ENCODE data around the gene TSHZ2.

Gene TSHZ2

GRCh38 chr20:53510262-53510661, 538.1 kb downstream of the TSHZ2 start:
- H4K20me1 ChIP-seq (ENCODE audit: insufficient read depth, low read length) = no peaks in the 10 kb centered on the region

GRCh38 chr20:53510704-53511103, 538.5 kb downstream of the TSHZ2 start:
- Histone ChIP-seq H3K4me1 (ENCODE audit: insufficient read depth, low read length, severe bottlenecking) (no peaks in the 10 kb centered on the region), H3K9me3 (ENCODE audit: low read length) (no peaks in the 10 kb centered on the region), H3K36me3 (ENCODE audit: insufficient read depth, low read length) (no peaks in the 10 kb centered on the region), H3K27ac (ENCODE audit: low read depth, low read length, poor library complexity, severe bottlenecking) (no peak overlapping the region), H3K9ac (ENCODE audit: low read length) (no peak overlapping the region), H2AFZ (ENCODE audit: low read length) (no peak overlapping the region), H4K20me1 (ENCODE audit: insufficient read depth, low read length) (no peaks in the 10 kb centered on the region), H3K9me2 (ENCODE audit: low read depth, low read length) (no peaks in the 10 kb centered on the region), H3K79me2 (ENCODE audit: insufficient read depth, low read length) (no peaks in the 10 kb centered on the region), H3K4me3 (ENCODE audit: low read depth, low read length, poor library complexity, severe bottlenecking) (no peak overlapping the region), H3K27me3 (ENCODE audit: insufficient read depth, low read length) (no peaks in the 10 kb centered on the region), H3F3A (ENCODE audit: insufficient read depth, low read length) (no peaks in the 10 kb centered on the region), H3K4me2 (ENCODE audit: low read length) (no peak overlapping the region)
- no peak for TF ChIP-seq EZH2 (IDR thresholded peaks at IDR 0.05; ENCODE audit: borderline replicate concordance, low read length)
- TF ChIP-seq, protein P1, sequence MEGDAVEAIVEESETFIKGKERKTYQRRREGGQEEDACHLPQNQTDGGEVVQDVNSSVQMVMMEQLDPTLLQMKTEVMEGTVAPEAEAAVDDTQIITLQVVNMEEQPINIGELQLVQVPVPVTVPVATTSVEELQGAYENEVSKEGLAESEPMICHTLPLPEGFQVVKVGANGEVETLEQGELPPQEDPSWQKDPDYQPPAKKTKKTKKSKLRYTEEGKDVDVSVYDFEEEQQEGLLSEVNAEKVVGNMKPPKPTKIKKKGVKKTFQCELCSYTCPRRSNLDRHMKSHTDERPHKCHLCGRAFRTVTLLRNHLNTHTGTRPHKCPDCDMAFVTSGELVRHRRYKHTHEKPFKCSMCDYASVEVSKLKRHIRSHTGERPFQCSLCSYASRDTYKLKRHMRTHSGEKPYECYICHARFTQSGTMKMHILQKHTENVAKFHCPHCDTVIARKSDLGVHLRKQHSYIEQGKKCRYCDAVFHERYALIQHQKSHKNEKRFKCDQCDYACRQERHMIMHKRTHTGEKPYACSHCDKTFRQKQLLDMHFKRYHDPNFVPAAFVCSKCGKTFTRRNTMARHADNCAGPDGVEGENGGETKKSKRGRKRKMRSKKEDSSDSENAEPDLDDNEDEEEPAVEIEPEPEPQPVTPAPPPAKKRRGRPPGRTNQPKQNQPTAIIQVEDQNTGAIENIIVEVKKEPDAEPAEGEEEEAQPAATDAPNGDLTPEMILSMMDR (IDR thresholded peaks at IDR 0.05; ENCODE audit: low read length) = no peak

More at GRCh38 chr20:53510262-53510661, 538.1 kb downstream of the TSHZ2 start:
- TF ChIP-seq, protein P1 (IDR thresholded peaks at IDR 0.05; ENCODE audit: low read length) = no peak
- TF ChIP-seq EZH2 (IDR thresholded peaks at IDR 0.05; ENCODE audit: borderline replicate concordance, low read length) = no peak
- H3K9ac ChIP-seq (ENCODE audit: low read length) = no peak overlapping the region
- H3K4me3 ChIP-seq (ENCODE audit: low read depth, low read length, poor library complexity, severe bottlenecking) = no peak overlapping the region
- H3K79me2 ChIP-seq (ENCODE audit: insufficient read depth, low read length) = no peaks in the 10 kb centered on the region
- no peak overlapping the region for H2AFZ ChIP-seq (ENCODE audit: low read length)
- no peaks in the 10 kb centered on the region for H3K4me1 ChIP-seq (ENCODE audit: insufficient read depth, low read length, severe bottlenecking)
- no peak overlapping the region for H3K4me2 ChIP-seq (ENCODE audit: low read length)
- no peaks in the 10 kb centered on the region for H3K36me3 ChIP-seq (ENCODE audit: insufficient read depth, low read length)
- no peaks in the 10 kb centered on the region for H3F3A ChIP-seq (ENCODE audit: insufficient read depth, low read length)
- H3K9me2 ChIP-seq (ENCODE audit: low read depth, low read length) = no peaks in the 10 kb centered on the region
- no peaks in the 10 kb centered on the region for H3K9me3 ChIP-seq (ENCODE audit: low read length)
- H3K27me3 ChIP-seq (ENCODE audit: insufficient read depth, low read length) = no peaks in the 10 kb centered on the region
- H3K27ac ChIP-seq (ENCODE audit: low read depth, low read length, poor library complexity, severe bottlenecking) = no peak overlapping the region

GRCh38 chr20:53512076-53512475, 539.9 kb downstream of the TSHZ2 start:
- H4K20me1 ChIP-seq (ENCODE audit: insufficient read depth, low read length) = no peaks in the 10 kb centered on the region
- no peaks in the 10 kb centered on the region for H3K27me3 ChIP-seq (ENCODE audit: insufficient read depth, low read length)
- no peak overlapping the region for H3K9ac ChIP-seq (ENCODE audit: low read length)
- no peaks in the 10 kb centered on the region for H3K79me2 ChIP-seq (ENCODE audit: insufficient read depth, low read length)
- H3K4me3 ChIP-seq (ENCODE audit: low read depth, low read length, poor library complexity, severe bottlenecking) = no peak overlapping the region
- H2AFZ ChIP-seq (ENCODE audit: low read length) = no peak overlapping the region
- TF ChIP-seq, protein P1 (IDR thresholded peaks at IDR 0.05; ENCODE audit: low read length) = no peak
- no peak for TF ChIP-seq EZH2 (IDR thresholded peaks at IDR 0.05; ENCODE audit: borderline replicate concordance, low read length)
- no peaks in the 10 kb centered on the region for H3K9me2 ChIP-seq (ENCODE audit: low read depth, low read length)
- no peaks in the 10 kb centered on the region for H3K9me3 ChIP-seq (ENCODE audit: low read length)
- H3K36me3 ChIP-seq (ENCODE audit: insufficient read depth, low read length) = no peaks in the 10 kb centered on the region
- H3F3A ChIP-seq (ENCODE audit: insufficient read depth, low read length) = no peaks in the 10 kb centered on the region
- no peak overlapping the region for H3K27ac ChIP-seq (ENCODE audit: low read depth, low read length, poor library complexity, severe bottlenecking)
- no peak overlapping the region for H3K4me2 ChIP-seq (ENCODE audit: low read length)
- H3K4me1 ChIP-seq (ENCODE audit: insufficient read depth, low read length, severe bottlenecking) = no peaks in the 10 kb centered on the region

Measured in OCI-LY1 (cell line).